Aorta (tissue), 5 donors: ENCODE data around the gene ST7L. TPM values are rescaled to one million over a fixed set of nuclear protein-coding genes. Genes with fewer than 3 reads are reported as not detected.
"Not testable (repeated sequence)": the region's sequence is repeated elsewhere in the genome, so short reads cannot be mapped to it uniquely, and the experiment has no call there.

ENCODE experiments used
- ATAC-seq: fragments of 200-7000 bp; cut with Tn5 transposase; one replicate; pipeline ENCODE4 v1.9.1; 2022; ENCODE audit warnings: moderate library complexity; ENCODE audit not compliant: low FRiP score
- DNase-seq, 2 donors: peaks; one replicate each; pipeline ENCODE4 v3.0.0-alpha.2; 2020
- H3K27ac ChIP-seq, 2 donors: one replicate each; pipeline ENCODE4 v1.5.1; 2013; ENCODE audit warnings: low read length in 2 of 2, mild to moderate bottlenecking in 2 of 2, moderate library complexity in 2 of 2, control low read depth in 1 of 2, inconsistent platforms in 1 of 2, low read depth in 1 of 2
- H3K27me3 ChIP-seq, 2 donors: one replicate each; pipeline ENCODE4 v1.6.1; 2013; ENCODE audit warnings: control low read depth in 1 of 2, low read length in 1 of 2, mild to moderate bottlenecking in 1 of 2, moderate library complexity in 1 of 2; ENCODE audit not compliant: insufficient read depth in 2 of 2, control insufficient read depth in 1 of 2
- H3K36me3 ChIP-seq, 2 donors: one replicate each; pipeline ENCODE4 v1.6.1; 2013; ENCODE audit warnings: control low read depth in 1 of 2, low read length in 1 of 2, mild to moderate bottlenecking in 1 of 2; ENCODE audit not compliant: insufficient read depth in 2 of 2, control insufficient read depth in 1 of 2
- H3K4me1 ChIP-seq, 2 donors: one replicate each; pipeline ENCODE4 v1.6.1; 2013; ENCODE audit warnings: low read length in 2 of 2, control low read depth in 1 of 2, mild to moderate bottlenecking in 1 of 2, moderate library complexity in 1 of 2; ENCODE audit not compliant: insufficient read depth in 2 of 2, control insufficient read depth in 1 of 2
- H3K4me3 ChIP-seq, 2 donors: one replicate each; pipeline ENCODE4 v1.5.1; 2013; ENCODE audit warnings: low read length in 2 of 2, control low read depth in 1 of 2, mild to moderate bottlenecking in 1 of 2
- H3K9me3 ChIP-seq: one replicate; pipeline ENCODE4 v1.6.1; 2013; ENCODE audit warnings: mild to moderate bottlenecking, low read length; ENCODE audit not compliant: control insufficient read depth
- WGBS, 2 donors: extraction: QIAGEN DNeasy Blood & Tissue Kit; methylation state at CpG; one replicate each; pipeline ENCODE4 v1.1.7; 2013; 5-methylcytosine and 5-hydroxymethylcytosine counted together
- intact Hi-C, 2 donors: fragments of 100-400 bp; cut with DNase I; formaldehyde crosslinking; loops; one replicate each; pipeline versions ENCODE4 v1.14.2 to v1.15.0; 2022
- long read RNA-seq, 2 donors: library from polyadenylated mRNA; unstranded; transcript quantifications; one replicate each; pipeline ENCODE4 v2.0.0, GENCODE V29; 2020 to 2021
- polyA plus RNA-seq, 2 donors: library from polyadenylated mRNA; stranded (reverse); fragments of 200-250 nt; gene quantifications; one replicate each; pipeline ENCODE4 v1.2.3, GENCODE V29; 2013
- total RNA-seq, 2 donors: library from RNA; stranded (reverse); fragmentation: NEBNext Ultra II Directional; extraction: Animal tissue kit (Norgen Biotek cat#: 25700); gene quantifications; one replicate each; pipeline ENCODE4 v1.2.1, GENCODE V29; 2021
- donor health status: healthy with polysubstance abuse.
- donor health status: Bipolar disorder and iron deficiency.
- donor health status: DM: no; HTN: no; CAD: no.
- donor health status: DM: no; HTN: no; CAD: no.
- donor health status: DM: yes; HTN: yes; CAD: no.

Gene ST7L
- total RNA-seq (10 to 100 TPM; 20.2 to 27.3 TPM), polyA plus RNA-seq (10 to 100 TPM in 1 of 2 donors, 1 to 10 TPM in 1; 9.3 to 17.7 TPM)
- long read RNA-seq, donor 1, transcript ST7L-215 (4 exons, 821 nt), result major isoform, 6 of 36 reads
- long read RNA-seq, donor 1, transcript ST7L-201 (14 exons, 1,866 nt), result minor isoform, 5 of 36 reads
- long read RNA-seq, donor 1, partial matches to known transcripts, result 2 of 36 reads
- long read RNA-seq, donor 1, other reads (novel, unspliced or antisense), result 23 of 36 reads
- long read RNA-seq, donor 2, full-length matches to known transcripts, result 4 of 15 reads
- long read RNA-seq, donor 2, partial matches to known transcripts, result 2 of 15 reads
- long read RNA-seq, donor 2, other reads (novel, unspliced or antisense), result 9 of 15 reads

- Histone ChIP-seq H3K27ac (peak within 1 kb of the TSS; percentile 83 to 87), H3K4me1 (peaks cover 0 to 2% of the 10 kb centered on the region in 2 donors), H3K4me3 (peak within 1 kb of the TSS; percentile 63 to 92), H3K9me3 (no peaks in the 10 kb centered on the region), H3K36me3 (no peaks in the 10 kb centered on the region), H3K27me3 (no peaks in the 10 kb centered on the region)
- DNase-seq, result peak; percentile 73 to 89
- WGBS, 2 donors, result 0% methylated on average over 48 of the region's 48 CpGs
- intact Hi-C loops, result loop anchor here (1.0 to 10.0 kb wide), 6 partner anchors 53 to 254 kb away; partner anchors contain the start of genes MOV10 (in 1 of the 2), RHOC (in 1 of the 2) and WNT2B (in 1 of the 2)
- peak; percentile 91 for ATAC-seq
Measured at GRCh38 chr1:112618721-112619517, at the start of gene ST7L. Gene ST7L (minus strand): TSS chr1:112619141. CDS start chr1:112619113, 28 bp downstream.

- WGBS, 2 donors, result 94 to 98% methylated on average over 2 of the region's 2 CpGs
- Histone ChIP-seq H3K27me3 (no peaks in the 10 kb centered on the region), H3K4me1 (no peaks in the 10 kb centered on the region), H3K36me3 (peaks cover 2 to 4% of the 10 kb centered on the region in 2 donors), H3K9me3 (no peaks in the 10 kb centered on the region), H3K4me3 (no peak overlapping the region), H3K27ac (no peak overlapping the region)
- DNase-seq (no peak), ATAC-seq (no peak)
- intact Hi-C loops, result no loop called here
Measured at GRCh38 chr1:112666946-112667345, 48.0 kb upstream of the ST7L start.

- H3K36me3 ChIP-seq, result peaks cover 3 to 7% of the 10 kb centered on the region in 2 donors
- H3K27ac ChIP-seq, result no peak overlapping the region
- DNase-seq (no peak), ATAC-seq (no peak)
- H3K4me3 ChIP-seq, result no peak overlapping the region
- WGBS, 2 donors, result 68 to 84% methylated on average over 3 of the region's 3 CpGs
- no peaks in the 10 kb centered on the region for H3K27me3 ChIP-seq
- no peaks in the 10 kb centered on the region for H3K4me1 ChIP-seq
- no peaks in the 10 kb centered on the region for H3K9me3 ChIP-seq
- intact Hi-C loops, result no loop called here
Measured at GRCh38 chr1:112665857-112666256, 46.9 kb upstream of the ST7L start.

GRCh38 chr1:112651205-112651604 lies 32.3 kb upstream of the ST7L start:
- Histone ChIP-seq H3K36me3 (peaks cover 0 to 3% of the 10 kb centered on the region in 2 donors), H3K27me3 (no peaks in the 10 kb centered on the region), H3K4me3 (no peak overlapping the region), H3K9me3 (no peaks in the 10 kb centered on the region), H3K27ac (no peak overlapping the region), H3K4me1 (no peaks in the 10 kb centered on the region)
- intact Hi-C loops, result no loop called here
- 95 to 100% methylated on average over 1 of the region's 1 CpG for WGBS, 2 donors
- DNase-seq, result no peak
- ATAC-seq, result no peak

- Histone ChIP-seq H3K27ac (no peak overlapping the region), H3K4me3 (no peak overlapping the region), H3K27me3 (no peaks in the 10 kb centered on the region), H3K9me3 (no peaks in the 10 kb centered on the region), H3K36me3 (peaks cover 0 to 3% of the 10 kb centered on the region in 2 donors), H3K4me1 (no peaks in the 10 kb centered on the region)
- WGBS, 2 donors, result 91 to 96% methylated on average over 4 of the region's 4 CpGs
- DNase-seq (no peak), ATAC-seq (no peak)
- intact Hi-C loops, result no loop called here
Measured at GRCh38 chr1:112646225-112646624, 27.3 kb upstream of the ST7L start.

GRCh38 chr1:112643080-112643479 lies 24.1 kb upstream of the ST7L start:
- no peak for DNase-seq
- no peak for ATAC-seq
- Histone ChIP-seq H3K4me1 (no peaks in the 10 kb centered on the region), H3K27me3 (no peaks in the 10 kb centered on the region), H3K36me3 (no peaks in the 10 kb centered on the region), H3K4me3 (no peak overlapping the region), H3K27ac (no peak overlapping the region), H3K9me3 (no peaks in the 10 kb centered on the region)
- WGBS, 2 donors, result 46 to 47% methylated on average over 2 of the region's 2 CpGs
- intact Hi-C loops, result no loop called here

- ATAC-seq, intact Hi-C loops: not testable (repeated sequence)
- 87 to 91% methylated on average over 21 to 23 of the region's 23 CpGs for WGBS, 2 donors
Measured at GRCh38 chr1:112640437-112640836, 21.5 kb upstream of the ST7L start.

GRCh38 chr1:112638110-112638428 lies 19.1 kb upstream of the ST7L start:
- Histone ChIP-seq H3K27ac (no peak overlapping the region), H3K4me3 (no peak overlapping the region), H3K27me3 (no peaks in the 10 kb centered on the region), H3K36me3 (no peaks in the 10 kb centered on the region), H3K9me3 (no peaks in the 10 kb centered on the region), H3K4me1 (no peaks in the 10 kb centered on the region)
- no peak for ATAC-seq
- intact Hi-C loops, result loop anchor here in 1 of 2 donors (5.0 kb wide), 1 partner anchor 64 kb away; no protein-coding TSS in a partner anchor
- WGBS, 2 donors, result 81 to 83% methylated on average over 1 of the region's 1 CpG
- no peak for DNase-seq

More at GRCh38 chr1:112640437-112640836, 21.5 kb upstream of the ST7L start:
- not testable (repeated sequence) for H3K27ac ChIP-seq, H3K4me1 ChIP-seq, H3K9me3 ChIP-seq, H3K4me3 ChIP-seq, DNase-seq, H3K27me3 ChIP-seq, H3K36me3 ChIP-seq
